Pancreas (tissue), 10 donors: ENCODE data around the gene OSTF1. TPM values are rescaled to one million over a fixed set of nuclear protein-coding genes. Genes with fewer than 3 reads are reported as not detected.

ENCODE experiments used
- ATAC-seq, 4 donors: fragments of 200-7000 bp; cut with Tn5 transposase; one replicate each; pipeline versions ENCODE4 v1.8.0 to v1.9.1; 2020; ENCODE audit warnings: mild to moderate bottlenecking in 4 of 4, moderate library complexity in 4 of 4
- DNase-seq, 6 donors: peaks; one replicate each; pipeline ENCODE4 v3.0.0-alpha.2; 2020
- FAIRE-seq: peaks from 2 replicates; lab custom pipeline; 2012; peaks lifted over from hg19 to GRCh38; lab: Jason Lieb, UNC
- H3K27ac ChIP-seq, 4 donors: fragments of 200-600 bp; sonication (generic); 1 replicate in 3 of 4; 2 replicates in 1 of 4; pipeline versions ENCODE4 v1.5.0 to v1.8.0; 2020
- H3K27me3 ChIP-seq, 4 donors: fragments of 200-600 bp; one replicate each; pipeline ENCODE4 v1.8.0; 2021
- H3K36me3 ChIP-seq, 3 donors: fragments of 200-600 bp; sonication (generic) in 1 of 3; one replicate each; pipeline versions ENCODE4 v1.5.0 to v1.8.0; 2020 to 2021
- H3K4me1 ChIP-seq, 3 donors: fragments of 200-600 bp; one replicate each; pipeline ENCODE4 v1.8.0; 2021
- H3K4me3 ChIP-seq, 4 donors: fragments of 200-600 bp; sonication (generic) in 2 of 4; one replicate each; pipeline versions ENCODE4 v1.5.0 to v1.8.0; 2020 to 2021
- H3K9me3 ChIP-seq, 4 donors: fragments of 200-600 bp; one replicate each; pipeline ENCODE4 v1.8.0; 2021
- WGBS, 2 donors: extraction: QIAGEN DNeasy Blood & Tissue Kit; methylation state at CpG; one replicate each; pipeline ENCODE4 v1.1.7; 2013; 5-methylcytosine and 5-hydroxymethylcytosine counted together
- intact Hi-C, 3 donors: fragments of 100-400 bp; cut with DNase I; formaldehyde crosslinking; loops; one replicate each; pipeline versions ENCODE4 v1.11.1 to v1.14.2; 2022
- polyA plus RNA-seq, 2 donors: library from polyadenylated mRNA; stranded (reverse); fragments of 200-250 nt; gene quantifications; one replicate each; pipeline ENCODE4 v1.2.3, GENCODE V29; 2013
- total RNA-seq, 6 donors: library from RNA; stranded (reverse); fragmentation: NEBNext Ultra II Directional in 4 of 6; extraction: Animal tissue kit (Norgen Biotek cat#: 25700) in 4 of 6; gene quantifications; one replicate each; pipeline versions ENCODE4 v1.2.1 to v1.2.4, GENCODE V29; 2021 to 2023
- TF ChIP-seq, protein P1 (sequence below), 4 donors: fragments of 200-600 bp; sonication (generic) in 3 of 4; IDR thresholded peaks; one replicate each; pipeline versions ENCODE4 v1.5.0 to v1.8.0; 2021; ENCODE audit warnings: antibody characterized with exemption in 4 of 4
- donor health status: healthy with polysubstance abuse.
- donor health status: DM: no; HTN: no; CAD: no; lungs with moderate emphysema.
- donor health status: DM: no; HTN: no; CAD: no.
- donor health status: control.
- donor health status: control.
- donor health status: Bipolar disorder and iron deficiency.
- donor health status: DM: yes; HTN: yes; CAD: no.
- donor health status: DM: no; HTN: no; CAD: no.
- donor health status: DM: no; HTN: no; CAD: no.
- donor health status: DM: yes; HTN: yes; CAD: no.

Gene OSTF1
- total and polyA plus RNA-seq, 8 donors = 10.0 to 29.0 (median 12.5) TPM

DNA sequence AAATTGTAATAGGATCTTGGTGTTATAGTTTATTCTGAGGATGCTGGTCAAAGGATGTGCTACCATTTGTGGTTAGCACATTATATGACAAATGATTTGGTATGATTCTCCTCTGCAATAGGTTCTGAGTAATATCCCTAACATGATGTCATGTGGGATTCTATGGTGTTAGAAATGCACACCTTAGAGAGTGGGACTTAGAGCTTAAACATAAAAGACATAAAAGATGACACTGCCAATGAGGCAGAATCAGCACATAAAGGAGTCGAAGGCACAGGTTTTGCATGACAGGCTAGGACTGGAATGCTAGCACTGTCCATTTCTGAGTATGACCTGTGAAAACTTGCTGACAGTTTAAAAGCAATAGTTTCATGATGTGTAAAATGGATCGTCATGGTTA, 100.4 kb downstream of the OSTF1 start:
- intact Hi-C loops = no loop called here
- Histone ChIP-seq H3K27ac (no peak overlapping the region), H3K27me3 (no peaks in the 10 kb centered on the region), H3K36me3 (no peaks in the 10 kb centered on the region), H3K4me1 (no peaks in the 10 kb centered on the region), H3K4me3 (no peak overlapping the region), H3K9me3 (no peaks in the 10 kb centered on the region)
- ATAC-seq (no peak), DNase-seq (no peak), FAIRE-seq (no peak)
- TF ChIP-seq, protein P1, sequence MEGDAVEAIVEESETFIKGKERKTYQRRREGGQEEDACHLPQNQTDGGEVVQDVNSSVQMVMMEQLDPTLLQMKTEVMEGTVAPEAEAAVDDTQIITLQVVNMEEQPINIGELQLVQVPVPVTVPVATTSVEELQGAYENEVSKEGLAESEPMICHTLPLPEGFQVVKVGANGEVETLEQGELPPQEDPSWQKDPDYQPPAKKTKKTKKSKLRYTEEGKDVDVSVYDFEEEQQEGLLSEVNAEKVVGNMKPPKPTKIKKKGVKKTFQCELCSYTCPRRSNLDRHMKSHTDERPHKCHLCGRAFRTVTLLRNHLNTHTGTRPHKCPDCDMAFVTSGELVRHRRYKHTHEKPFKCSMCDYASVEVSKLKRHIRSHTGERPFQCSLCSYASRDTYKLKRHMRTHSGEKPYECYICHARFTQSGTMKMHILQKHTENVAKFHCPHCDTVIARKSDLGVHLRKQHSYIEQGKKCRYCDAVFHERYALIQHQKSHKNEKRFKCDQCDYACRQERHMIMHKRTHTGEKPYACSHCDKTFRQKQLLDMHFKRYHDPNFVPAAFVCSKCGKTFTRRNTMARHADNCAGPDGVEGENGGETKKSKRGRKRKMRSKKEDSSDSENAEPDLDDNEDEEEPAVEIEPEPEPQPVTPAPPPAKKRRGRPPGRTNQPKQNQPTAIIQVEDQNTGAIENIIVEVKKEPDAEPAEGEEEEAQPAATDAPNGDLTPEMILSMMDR (IDR thresholded peaks at IDR 0.05) = no peak
- 69 to 71% methylated on average over 2 of the region's 2 CpGs for WGBS, 2 donors

DNA sequence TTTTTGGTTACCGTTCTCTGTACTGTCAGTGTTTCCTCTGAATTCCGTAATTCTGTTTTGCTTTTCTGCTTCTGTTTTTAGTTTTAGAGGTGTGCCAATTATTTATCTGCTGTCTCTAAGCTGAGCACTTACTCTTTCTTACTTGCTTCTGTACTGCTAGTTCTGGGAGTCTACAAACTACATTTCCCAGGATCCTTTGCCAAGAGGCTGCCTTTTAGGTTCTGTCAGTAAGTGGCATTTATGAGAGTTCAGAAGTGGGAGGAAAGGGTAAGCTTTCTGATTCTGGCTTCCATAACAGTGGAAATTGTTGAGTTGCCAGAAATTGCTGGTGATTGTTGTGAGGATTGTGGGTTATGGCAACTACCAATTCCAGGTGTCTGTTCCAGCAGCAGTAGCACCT, 102.4 kb downstream of the OSTF1 start:
- 73 to 83% methylated on average over 2 of the region's 2 CpGs for WGBS, 2 donors
- no peaks in the 10 kb centered on the region for H3K36me3 ChIP-seq
- intact Hi-C loops = loop anchor here in 1 of 3 donors (10.0 kb wide), 1 partner anchor 54 kb away; no protein-coding TSS in a partner anchor
- H3K9me3 ChIP-seq = no peaks in the 10 kb centered on the region
- no peak overlapping the region for H3K4me3 ChIP-seq
- no peaks in the 10 kb centered on the region for H3K27me3 ChIP-seq
- FAIRE-seq (peak; percentile 9), ATAC-seq (no peak), DNase-seq (no peak)
- H3K4me1 ChIP-seq = no peaks in the 10 kb centered on the region
- TF ChIP-seq, protein P1 (IDR thresholded peaks at IDR 0.05) = no peak
- H3K27ac ChIP-seq = no peak overlapping the region

Other genes starting within 250 kb of the OSTF1 start
- under 1 TPM; 0.14 to 0.59 (median 0.37) TPM for gene TRPM6, start 200.6 kb upstream of the OSTF1 start, total RNA-seq
- under 1 TPM; 0.23 TPM for gene TRPM6, start 200.6 kb upstream of the OSTF1 start, polyA plus RNA-seq
- 1 to 10 TPM in 5 of 6 donors, under 1 TPM in 1; 0.69 to 2.3 (median 1.1) TPM for gene C9orf40, start 135.6 kb upstream of the OSTF1 start, total RNA-seq
- 1 to 10 TPM; 1.3 to 1.5 TPM for gene C9orf40, start 135.6 kb upstream of the OSTF1 start, polyA plus RNA-seq
- gene CARNMT1, start 60.2 kb upstream of the OSTF1 start, total RNA-seq = 10 to 100 TPM in 4 of 6 donors, 1 to 10 TPM in 2; 9.2 to 17.4 (median 12.2) TPM
- gene CARNMT1, start 60.2 kb upstream of the OSTF1 start, polyA plus RNA-seq = 1 to 10 TPM; 4.0 to 4.7 TPM
- gene NMRK1, start 359 bp upstream of the OSTF1 start, total RNA-seq = 10 to 100 TPM; 16.8 to 29.8 (median 24.6) TPM
- gene NMRK1, start 359 bp upstream of the OSTF1 start, polyA plus RNA-seq = 10 to 100 TPM; 58.7 to 76.1 TPM